Lower leg skin (tissue), 3 donors: ENCODE results near the gene CCNQ.

ENCODE experiments used
- POLR2A ChIP-seq, 2 donors: fragments of 450-650 bp; IDR thresholded peaks; one replicate each; pipeline ENCODE4 v1.6.1; 2016 to 2017; ENCODE audit warnings: antibody characterized with exemption in 2 of 2, mild to moderate bottlenecking in 1 of 2, moderate library complexity in 1 of 2
- TF ChIP-seq, protein P1 (sequence below), 3 donors: fragments of 450-650 bp; IDR thresholded peaks; one replicate each; pipeline ENCODE4 v1.5.1; 2016; ENCODE audit warnings: antibody characterized with exemption in 3 of 3, mild to moderate bottlenecking in 3 of 3, moderate library complexity in 2 of 3

GRCh38 chrX:153628129-153628528, 29.2 kb upstream of the CCNQ start:
- TF ChIP-seq, protein P1, sequence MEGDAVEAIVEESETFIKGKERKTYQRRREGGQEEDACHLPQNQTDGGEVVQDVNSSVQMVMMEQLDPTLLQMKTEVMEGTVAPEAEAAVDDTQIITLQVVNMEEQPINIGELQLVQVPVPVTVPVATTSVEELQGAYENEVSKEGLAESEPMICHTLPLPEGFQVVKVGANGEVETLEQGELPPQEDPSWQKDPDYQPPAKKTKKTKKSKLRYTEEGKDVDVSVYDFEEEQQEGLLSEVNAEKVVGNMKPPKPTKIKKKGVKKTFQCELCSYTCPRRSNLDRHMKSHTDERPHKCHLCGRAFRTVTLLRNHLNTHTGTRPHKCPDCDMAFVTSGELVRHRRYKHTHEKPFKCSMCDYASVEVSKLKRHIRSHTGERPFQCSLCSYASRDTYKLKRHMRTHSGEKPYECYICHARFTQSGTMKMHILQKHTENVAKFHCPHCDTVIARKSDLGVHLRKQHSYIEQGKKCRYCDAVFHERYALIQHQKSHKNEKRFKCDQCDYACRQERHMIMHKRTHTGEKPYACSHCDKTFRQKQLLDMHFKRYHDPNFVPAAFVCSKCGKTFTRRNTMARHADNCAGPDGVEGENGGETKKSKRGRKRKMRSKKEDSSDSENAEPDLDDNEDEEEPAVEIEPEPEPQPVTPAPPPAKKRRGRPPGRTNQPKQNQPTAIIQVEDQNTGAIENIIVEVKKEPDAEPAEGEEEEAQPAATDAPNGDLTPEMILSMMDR (IDR thresholded peaks at IDR 0.05), result no peak
- TF ChIP-seq POLR2A (IDR thresholded peaks at IDR 0.05), result no peak
